Glomerular visceral epithelial cell (primary cell): ENCODE data around the gene ZNF674.

Experiments
- DNase-seq: peaks from one replicate; pipeline ENCODE4 v3.0.0-alpha.2; 2016; ENCODE audit errors: extremely low spot score

ZNF674 gene

DNA sequence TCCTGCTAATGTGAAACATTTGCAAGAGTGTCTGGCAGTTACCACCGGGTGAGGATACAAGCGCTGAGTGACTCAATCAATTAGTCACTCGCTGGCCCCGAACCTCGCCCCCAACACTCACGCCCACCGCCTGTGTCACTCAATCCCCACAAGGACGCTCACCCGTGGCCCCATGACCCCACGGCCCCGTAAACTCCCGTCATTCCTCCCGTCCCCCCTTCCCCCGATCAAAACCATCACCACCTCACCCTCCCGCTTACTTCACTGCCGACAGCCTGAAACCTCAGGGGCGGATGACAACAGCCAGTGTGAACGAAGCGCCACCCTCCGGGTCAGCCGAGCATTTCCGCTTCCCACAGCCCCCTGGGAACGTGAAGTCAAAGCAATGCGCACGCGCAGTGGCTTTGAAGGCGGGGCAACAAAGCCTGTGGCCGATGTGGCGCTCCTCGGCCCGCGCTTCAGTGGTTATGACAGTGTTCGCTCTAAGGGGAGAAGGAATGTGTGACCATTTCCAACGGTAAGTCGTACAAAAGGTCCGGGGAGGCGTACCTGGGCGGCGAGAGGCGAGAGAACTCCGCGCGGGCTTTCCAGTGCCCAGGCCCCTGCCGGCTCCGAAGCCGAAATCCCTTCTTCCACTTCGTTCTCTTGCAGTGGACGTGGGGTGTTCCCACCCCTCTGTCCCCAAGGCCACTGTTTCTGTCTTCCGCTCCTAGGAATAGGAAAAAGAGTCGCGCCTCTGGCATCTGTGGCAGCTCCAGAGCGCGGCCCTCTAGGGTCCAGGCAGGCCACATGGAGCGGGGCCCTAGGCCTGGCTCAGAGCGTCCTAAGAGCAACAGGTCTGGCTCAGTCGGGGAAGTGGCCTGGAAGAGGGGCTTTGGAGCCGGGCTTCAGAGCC lies at the start of gene ZNF674:
Gene ZNF674, minus strand, starts transcription at position 311 of the 895 bp plus-strand sequence. CDS start 3,334 bp downstream, outside the sequence.
- peak; percentile 92 for DNase-seq

DNA sequence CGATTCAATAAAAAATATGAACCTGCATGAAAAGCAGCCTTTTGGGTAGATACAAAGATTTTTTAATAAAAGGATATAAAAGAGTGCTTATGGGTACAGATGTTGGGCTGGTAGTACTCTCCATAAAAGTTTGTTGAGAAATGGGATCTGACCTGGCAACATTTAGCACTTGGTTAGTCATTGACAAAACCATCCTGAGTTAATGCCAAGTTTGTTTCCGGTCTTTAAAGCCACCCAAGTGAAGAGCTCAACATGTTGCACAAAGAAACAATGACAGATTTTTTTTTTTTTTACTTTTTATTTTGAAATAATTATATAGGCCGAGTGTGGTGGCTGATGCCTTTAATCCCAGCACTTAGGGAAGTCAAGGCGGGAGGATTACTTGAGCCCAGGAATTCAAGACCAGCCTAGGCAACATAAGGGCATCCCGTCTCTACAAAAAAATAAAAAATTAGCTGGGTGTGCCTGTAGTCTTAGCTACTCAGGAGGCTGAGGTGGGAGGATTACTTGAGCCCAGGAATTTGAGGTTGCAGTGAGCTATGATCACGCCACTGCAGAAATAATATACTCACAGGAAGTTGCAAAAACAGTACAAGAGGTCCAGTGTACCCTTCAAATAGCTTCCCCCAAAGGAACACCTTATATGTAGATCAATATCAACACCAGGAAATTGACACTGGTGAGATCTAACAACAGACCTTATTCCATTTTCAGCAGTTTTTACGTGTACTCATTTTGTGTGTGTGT lies 44.9 kb upstream of the ZNF674 start:
- DNase-seq = peak; percentile 47

DNA sequence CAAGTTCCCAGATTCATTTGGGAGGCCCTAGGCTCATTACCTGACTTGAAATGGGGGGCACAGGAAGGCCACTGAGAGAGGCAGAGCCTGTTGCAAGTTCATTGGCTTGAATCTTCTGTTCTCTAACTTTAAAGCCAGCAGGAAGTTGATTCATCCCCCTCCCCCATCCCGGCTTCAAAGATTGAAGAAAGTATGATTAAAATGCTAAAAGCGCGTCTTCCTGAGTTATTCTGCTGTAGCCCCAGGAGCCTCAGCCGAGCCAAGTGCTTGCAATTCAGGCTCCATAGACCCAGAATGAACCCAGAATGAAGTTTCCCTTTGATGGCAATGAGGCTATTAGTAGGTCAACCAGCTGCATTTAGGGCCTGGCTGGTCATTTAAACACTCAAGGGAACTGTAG lies 43.0 kb upstream of the ZNF674 start:
- DNase-seq = peak; percentile 16

DNA sequence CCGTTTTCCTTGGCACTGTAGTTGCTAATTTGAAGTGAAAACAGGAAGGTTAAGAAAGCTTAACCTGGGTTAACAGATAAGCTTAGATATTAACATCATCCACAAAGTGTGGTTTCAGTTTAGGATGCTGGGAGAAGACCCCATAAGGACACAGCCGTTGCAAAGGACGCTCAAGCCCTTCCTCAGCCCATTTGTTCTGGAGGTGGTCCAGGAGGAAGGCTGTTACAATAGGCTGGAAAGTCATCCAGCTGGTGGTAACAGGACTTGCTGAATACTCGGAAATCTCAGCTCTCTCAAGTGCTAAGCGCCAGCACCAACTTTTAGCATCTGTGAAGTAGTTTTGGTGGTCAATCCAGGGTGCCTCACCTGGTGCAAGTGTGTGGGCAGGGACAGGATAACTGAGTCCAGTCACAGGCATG lies 42.5 kb upstream of the ZNF674 start:
- DNase-seq = no peak

DNA sequence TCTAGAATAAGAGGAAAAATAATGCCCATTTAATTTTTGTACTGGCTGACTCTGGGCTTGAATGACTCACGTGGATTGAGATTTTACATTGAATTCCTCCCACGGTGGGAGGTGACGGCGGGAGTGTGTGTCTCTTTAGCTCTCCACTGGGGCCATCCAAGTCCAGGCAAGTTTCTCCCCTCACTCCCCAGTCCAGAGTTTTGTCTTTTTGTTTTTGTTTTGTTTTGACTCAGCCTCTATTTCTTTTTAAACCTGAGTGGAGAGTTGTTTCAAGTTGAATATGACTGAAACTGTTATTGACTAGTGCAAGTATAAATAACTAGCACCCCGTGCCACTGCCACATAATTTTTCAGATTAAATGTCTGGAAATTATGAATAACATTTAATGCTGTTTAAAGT lies 41.9 kb upstream of the ZNF674 start:
- DNase-seq = peak; percentile 29

DNA sequence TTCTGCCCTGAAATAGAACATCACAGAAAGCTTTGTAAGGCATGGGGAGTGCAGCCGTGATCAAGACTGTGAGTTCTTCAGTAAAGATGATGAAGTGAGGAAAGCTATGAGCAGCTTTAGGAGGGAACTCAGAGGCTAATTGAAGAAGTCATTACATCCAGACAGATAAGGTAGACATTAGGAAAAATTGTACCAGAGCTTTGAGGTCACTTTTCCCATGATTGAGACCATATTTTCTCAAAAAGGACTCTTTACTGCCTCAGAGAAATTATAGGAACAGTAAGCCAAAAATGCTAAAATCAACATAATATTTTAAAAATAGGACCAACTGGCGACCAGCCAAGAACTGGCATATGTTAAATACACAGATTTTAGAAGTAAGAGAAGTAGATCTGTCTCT lies 39.5 kb upstream of the ZNF674 start:
- DNase-seq = no peak

DNA sequence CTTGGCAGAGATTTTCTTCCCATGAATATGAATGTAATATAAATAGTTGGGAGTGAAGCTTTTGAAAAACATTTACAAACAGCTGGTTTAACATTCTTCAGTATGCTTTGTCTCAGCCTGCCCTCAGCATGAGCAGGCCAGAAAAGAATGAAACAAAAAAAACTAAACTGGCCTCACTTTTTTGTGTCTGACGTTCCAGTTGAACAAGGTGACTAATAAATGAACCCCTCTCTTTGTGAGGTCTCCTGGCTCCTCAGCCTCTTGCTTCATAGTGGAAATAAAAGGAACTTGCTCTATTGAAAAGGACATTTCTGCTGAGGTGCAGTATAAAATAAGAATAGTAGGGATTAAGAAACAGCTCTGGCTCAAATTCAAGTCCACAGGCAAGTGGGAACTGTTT lies 37.7 kb upstream of the ZNF674 start:
- DNase-seq = peak; percentile 29

DNA sequence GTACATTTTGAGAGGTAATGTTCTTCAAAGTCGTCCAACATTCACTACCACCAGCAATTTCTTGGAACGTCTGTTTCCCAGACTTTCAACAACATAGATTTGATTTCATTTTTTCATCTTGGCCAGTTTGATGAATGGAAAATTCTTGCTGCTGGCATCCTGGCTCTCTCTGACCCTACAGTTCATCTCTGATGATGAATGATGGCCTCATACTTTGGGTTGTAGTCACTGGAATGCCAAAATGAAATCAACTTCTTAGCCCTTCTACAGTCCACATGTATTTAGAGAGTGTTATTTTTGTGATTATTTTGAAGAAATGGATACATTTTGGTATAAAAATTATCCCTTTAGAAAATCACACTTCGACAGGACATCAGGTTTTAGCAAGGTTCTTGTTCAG lies 37.1 kb upstream of the ZNF674 start:
- no peak for DNase-seq

DNA sequence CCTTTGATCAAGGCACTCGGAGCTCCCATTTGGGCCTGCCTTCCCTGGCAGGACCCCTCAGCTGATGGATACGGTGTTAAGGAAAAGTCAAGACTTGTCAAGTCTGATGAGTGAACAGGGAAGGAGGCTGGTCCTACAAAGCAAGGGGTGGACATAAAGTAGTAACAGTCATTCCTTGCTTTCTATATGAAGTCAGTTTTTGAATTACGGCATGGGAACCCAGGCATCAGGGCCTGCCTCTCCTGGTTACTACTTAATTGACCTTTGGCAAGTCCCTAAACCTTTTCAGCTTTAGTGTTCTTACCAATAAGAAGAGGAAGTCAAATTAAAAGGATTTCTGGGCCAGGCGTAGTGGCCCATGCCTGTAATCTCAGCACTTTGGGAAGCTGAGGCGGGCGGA lies 35.4 kb upstream of the ZNF674 start:
- no peak for DNase-seq

DNA sequence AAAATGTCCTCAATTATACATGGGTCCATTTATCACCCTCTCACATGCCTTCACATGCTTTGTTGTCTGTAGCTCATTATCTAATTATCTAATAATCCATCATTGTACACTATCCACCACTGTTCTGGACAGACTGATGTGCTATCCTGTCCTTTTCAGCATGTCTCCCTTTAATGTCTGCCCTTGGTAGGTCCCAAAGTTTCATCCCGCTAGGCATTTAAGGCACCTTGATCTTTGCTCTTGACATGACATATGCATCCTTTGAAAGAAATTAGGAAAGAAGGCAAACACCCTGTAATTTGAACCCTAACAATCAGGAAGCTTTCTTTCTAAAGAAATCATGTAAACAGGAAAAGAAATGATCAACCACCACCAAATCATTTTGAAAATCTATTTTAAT lies 34.0 kb upstream of the ZNF674 start:
- no peak for DNase-seq

DNA sequence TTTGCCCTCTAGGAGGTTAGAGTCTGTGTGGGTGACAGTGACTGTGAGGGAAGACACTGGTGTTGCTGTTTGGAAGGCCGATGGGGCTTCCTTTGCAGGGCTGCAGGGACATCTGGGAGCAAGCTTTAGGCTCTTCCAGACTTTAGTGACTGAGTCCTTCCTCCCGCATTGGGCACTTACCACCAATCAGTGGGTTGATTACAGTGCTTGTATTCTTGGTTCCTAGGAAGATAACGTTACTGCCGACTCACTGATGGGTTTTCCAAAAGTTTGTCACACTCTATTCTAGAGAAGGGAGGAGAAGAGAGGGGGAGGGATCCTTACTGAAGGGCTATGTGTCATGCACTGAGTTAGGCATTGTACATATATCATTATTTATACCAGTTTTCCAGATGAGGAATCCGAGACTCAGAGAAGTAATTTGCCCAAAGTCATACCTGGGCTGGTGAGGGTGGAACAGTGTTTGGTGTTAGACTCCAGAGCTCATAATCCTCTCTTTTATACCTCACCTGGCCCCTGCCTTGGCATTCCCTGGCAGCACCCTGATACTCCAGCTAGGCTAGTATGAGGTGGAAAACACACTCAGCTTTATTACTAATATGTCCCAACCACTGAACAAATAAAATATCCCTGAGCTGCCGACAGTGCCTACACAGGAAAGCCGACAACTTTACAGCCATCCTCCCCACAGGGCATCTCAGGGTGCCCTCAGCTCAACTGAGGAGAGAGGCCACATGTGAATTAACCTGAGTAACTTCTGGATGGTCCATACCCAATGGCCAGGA lies 32.2 kb upstream of the ZNF674 start:
- no peak for DNase-seq

DNA sequence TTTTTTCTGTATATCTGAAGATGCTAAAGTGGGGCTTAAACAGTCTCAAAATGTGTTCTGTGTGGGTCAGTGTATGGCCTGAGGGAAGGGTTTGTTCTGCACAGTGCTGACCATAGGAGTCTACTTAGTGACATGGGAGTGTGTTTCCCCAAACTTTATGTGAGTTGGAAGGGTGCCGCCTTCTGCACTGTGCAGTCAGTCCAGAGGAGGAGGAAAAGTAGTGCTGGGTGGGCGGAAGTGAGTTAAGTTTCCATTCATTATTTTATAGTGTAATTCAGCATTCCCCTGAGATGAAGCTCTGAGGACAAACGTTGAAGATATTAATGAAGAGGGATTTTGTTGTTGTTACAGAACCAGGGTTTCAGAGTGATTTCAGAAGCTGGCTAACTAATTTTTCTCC lies 31.2 kb upstream of the ZNF674 start:
- DNase-seq = no peak

DNA sequence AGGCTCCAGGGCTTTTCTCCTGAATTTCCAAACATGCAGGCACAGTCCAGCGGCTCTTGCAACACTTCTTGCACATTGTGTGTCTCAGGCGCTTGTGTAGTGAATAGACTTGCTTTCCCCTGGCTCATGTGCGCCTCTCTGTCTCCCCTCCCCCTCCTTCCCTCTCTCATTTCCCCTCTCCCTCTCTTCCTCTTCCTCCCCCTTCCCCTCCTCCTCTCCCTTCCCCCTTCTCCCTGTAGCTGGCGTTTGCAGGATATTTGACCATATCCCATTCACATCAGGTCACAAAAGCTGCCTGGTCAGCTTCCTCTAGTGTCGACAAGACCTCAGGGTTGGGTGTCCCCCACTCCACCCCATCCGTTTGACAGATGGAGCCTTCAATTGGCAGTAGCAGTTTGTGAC lies 30.8 kb upstream of the ZNF674 start:
- no peak for DNase-seq

DNA sequence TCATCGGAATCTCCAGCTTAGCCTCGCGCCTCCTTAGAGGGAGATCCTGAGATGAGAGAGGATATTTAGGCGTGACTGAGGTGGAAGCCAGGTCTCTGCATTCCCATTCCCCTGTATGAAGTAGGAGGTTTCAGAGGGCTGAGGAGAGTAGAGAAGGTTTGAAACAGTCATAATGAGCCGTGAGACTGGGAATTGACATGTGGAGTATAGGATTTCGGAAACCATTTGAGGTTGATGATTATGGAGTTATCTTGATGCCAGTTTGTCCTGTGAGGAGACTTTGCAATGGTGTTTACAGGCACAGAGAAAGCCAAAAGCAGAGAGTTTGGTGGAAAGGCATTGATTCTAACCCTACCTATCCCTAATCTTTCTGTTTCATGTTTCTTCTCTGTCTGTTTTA lies 30.4 kb upstream of the ZNF674 start:
- DNase-seq = no peak

DNA sequence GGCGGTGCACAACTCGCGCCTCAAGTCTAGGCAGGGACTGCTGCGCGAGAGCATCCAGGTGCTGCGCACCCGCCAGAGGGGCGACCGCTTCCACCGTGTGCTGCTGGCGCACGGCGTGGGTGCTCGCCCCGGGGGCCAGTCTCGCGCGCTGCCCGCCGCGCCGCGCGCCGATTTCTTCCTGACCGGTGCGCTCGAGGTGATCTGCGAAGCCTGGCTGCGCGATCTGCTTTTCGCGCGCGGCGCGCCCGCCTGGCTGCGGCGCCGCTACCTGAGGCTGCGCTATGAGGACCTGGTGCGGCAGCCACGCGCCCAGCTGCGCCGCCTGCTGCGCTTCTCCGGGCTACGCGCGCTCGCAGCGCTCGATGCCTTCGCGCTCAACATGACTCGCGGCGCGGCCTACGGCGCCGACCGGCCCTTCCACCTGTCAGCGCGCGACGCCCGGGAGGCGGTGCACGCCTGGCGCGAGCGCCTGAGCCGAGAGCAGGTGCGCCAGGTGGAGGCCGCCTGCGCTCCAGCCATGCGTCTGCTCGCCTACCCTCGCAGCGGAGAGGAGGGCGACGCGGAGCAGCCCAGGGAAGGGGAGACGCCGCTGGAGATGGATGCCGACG lies 29.7 kb upstream of the ZNF674 start:
- DNase-seq = peak; percentile 8

DNA sequence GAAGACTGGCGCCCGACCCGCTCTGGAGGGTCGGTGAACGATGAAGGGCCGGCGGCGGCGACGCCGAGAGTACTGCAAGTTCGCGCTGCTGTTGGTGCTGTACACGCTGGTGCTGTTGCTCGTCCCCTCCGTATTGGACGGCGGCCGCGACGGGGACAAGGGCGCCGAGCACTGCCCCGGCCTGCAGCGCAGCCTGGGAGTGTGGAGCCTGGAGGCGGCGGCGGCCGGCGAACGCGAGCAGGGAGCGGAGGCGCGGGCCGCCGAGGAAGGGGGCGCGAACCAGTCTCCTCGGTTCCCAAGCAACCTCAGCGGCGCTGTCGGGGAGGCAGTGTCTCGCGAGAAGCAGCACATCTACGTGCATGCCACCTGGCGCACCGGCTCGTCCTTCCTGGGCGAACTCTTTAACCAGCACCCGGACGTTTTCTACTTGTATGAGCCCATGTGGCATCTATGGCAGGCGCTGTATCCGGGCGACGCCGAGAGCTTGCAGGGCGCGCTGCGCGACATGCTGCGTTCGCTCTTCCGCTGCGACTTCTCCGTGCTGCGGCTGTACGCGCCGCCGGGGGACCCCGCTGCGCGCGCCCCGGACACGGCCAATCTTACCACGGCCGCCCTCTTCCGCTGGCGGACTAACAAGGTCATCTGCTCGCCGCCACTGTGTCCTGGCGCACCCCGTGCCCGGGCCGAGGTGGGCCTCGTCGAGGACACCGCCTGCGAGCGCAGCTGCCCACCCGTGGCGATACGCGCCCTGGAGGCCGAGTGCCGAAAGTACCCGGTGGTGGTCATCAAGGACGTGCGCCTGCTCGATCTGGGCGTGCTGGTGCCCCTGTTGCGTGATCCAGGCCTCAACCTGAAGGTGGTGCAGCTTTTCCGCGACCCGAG lies 28.9 kb upstream of the ZNF674 start:
- peak; percentile 6 for DNase-seq

DNA sequence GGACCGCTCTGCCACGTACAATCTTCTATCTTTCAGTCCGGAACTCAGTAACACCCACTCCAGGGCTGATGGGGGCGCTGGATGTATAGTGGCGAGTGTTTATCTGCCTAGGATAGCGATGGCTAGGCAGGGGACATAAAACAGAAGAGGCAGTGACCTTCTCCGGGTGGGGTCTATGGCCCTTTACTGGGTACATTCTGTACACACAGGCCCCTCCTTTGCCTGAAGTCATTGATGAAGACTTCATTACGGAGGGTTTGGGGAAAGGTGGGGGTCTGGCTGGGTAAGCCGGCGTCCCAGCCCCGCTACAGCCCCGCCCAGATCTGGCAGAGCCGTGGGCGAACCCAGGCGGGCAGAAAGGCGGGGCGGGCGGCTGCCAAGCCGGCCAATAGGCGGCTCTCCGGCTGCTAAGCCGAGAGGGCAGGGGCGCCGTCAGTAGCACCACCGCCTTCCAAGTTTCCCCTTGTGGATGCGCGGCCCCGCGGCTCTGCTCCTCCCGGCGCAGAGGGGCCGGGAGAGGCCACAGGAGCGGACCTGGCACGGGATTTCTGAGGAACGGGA lies 28.2 kb upstream of the ZNF674 start, which contains the start of gene CHST7:
Gene CHST7, plus strand, starts transcription at position 435 of the 561 bp plus-strand sequence. CDS start 167 bp downstream, outside the sequence.
- DNase-seq = peak; percentile 61

DNA sequence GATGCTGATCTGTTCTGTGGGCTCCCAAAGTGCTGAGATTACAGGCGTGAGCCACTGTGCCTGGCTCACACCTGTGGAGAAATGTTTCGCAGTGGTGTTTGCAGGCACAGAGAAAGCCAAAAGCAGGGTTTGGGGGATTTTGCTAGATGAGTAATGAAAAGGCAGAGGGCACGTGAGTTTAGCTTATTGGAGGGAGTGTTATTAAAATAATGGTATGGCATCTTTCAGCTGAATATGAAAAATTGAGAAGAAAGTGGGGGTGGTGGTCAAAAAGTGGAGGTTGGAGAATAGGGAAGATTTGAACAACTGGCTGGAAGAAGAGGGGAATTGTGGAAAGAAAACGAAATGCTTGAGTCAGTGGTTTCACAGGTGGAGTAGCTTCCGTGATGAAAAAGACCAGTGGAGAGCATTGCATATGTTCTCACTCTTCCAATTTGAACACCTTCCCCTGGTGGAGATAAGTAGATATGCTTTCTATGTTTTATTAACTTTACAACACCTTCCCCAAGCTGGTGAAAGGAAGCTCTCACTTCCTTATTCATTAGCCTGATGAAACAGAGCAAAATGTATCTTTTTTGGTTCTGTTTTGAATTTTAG lies 27.2 kb upstream of the ZNF674 start:
- no peak for DNase-seq

DNA sequence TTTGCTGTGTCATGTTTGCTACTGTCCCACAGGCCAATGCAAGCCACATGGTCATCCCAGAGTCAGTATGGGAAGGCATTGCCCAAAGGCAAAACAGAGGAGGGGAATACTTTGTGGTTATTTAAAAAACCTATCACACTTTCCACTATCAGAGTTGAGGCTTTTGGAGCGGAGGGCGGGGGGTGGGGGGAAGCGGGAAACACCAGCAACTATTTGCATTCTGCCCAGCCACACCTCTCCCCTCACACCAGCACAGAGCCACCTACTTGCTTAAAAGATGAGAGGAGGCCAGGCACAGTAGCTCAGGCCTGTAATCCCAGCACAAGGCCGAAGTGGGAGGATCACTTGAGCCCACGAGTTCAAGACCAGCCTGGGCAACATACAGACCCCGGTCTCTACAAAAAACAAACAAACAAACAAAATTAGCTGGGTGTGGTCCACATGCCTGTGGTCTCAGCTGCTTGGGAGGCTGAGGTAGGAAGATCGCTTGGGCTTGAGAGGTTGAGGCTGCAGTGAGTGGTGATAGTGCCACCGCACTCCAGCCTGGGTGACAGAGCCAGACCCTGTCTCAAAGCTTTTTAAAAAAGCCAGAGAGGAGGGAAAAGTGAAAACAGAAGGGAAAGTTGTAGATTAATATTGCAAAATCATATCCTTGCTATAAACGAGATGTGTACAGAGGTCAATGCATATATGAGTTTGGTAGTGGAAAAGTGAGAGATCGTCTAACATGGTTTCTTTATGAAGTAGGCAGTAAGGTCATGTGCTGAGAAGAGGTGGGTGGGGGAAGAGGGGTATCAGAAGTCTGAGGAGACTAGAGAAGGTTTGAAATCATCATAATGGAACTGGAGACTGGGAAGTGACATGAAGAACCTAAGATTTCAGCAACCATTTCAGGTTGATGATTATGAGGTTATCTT lies 26.5 kb upstream of the ZNF674 start:
- no peak for DNase-seq
